H9 (cell line): ENCODE measurements around the gene ADGRB3. TPM values are rescaled to one million over a fixed set of nuclear protein-coding genes. Genes with fewer than 3 reads are reported as not detected.

ENCODE experiments used
- DNase-seq: peaks from one replicate; pipeline ENCODE4 v3.0.0-alpha.2; 2017
- H2AFZ ChIP-seq: one replicate; pipeline ENCODE4 v1.6.1; 2013; ENCODE audit warnings: mild to moderate bottlenecking, low read length, control low read depth, moderate library complexity
- H2AK5ac ChIP-seq: 2 replicates; pipeline ENCODE4 v1.6.1; 2013; ENCODE audit warnings: low read length, control low read depth, mixed read lengths; ENCODE audit not compliant: insufficient read length
- H2BK120ac ChIP-seq: one replicate; pipeline ENCODE4 v1.6.1; 2013; ENCODE audit warnings: low read depth, mild to moderate bottlenecking, low read length, control low read depth, inconsistent platforms; ENCODE audit not compliant: poor library complexity, severe bottlenecking
- H2BK12ac ChIP-seq: 2 replicates; pipeline ENCODE4 v1.6.1; 2013; ENCODE audit warnings: low read length, control low read depth, mixed read lengths, low read depth; ENCODE audit not compliant: insufficient read length
- H2BK15ac ChIP-seq: 2 replicates; pipeline ENCODE4 v1.6.1; 2013; ENCODE audit warnings: low read depth, low read length, control low read depth
- H2BK20ac ChIP-seq: one replicate; pipeline ENCODE4 v1.6.1; 2013; ENCODE audit warnings: low read depth, mild to moderate bottlenecking, low read length, control low read depth, inconsistent platforms; ENCODE audit not compliant: poor library complexity, severe bottlenecking
- H2BK5ac ChIP-seq: 2 replicates; pipeline ENCODE4 v1.6.1; 2013; ENCODE audit warnings: low read length, control low read depth, mixed read lengths; ENCODE audit not compliant: insufficient read length
- H3K14ac ChIP-seq: 2 replicates; pipeline ENCODE4 v1.6.1; 2013; ENCODE audit warnings: low read length, control low read depth; ENCODE audit not compliant: insufficient read depth
- H3K18ac ChIP-seq: 2 replicates; pipeline ENCODE4 v1.6.1; 2013; ENCODE audit warnings: low read depth, mild to moderate bottlenecking, mixed read lengths, low read length, control low read depth; ENCODE audit not compliant: insufficient read length
- H3K23ac ChIP-seq: 2 replicates; pipeline ENCODE4 v1.6.1; 2013; ENCODE audit warnings: low read length, control low read depth, mixed read lengths, low read depth; ENCODE audit not compliant: insufficient read length
- H3K23me2 ChIP-seq: 2 replicates; pipeline ENCODE4 v1.6.1; 2013; ENCODE audit warnings: low read depth, mild to moderate bottlenecking, mixed read lengths, low read length, control low read depth; ENCODE audit not compliant: insufficient read length, poor library complexity, severe bottlenecking
- H3K27ac ChIP-seq: 2 replicates; pipeline ENCODE4 v1.5.1; 2013; ENCODE audit warnings: low read length, control low read depth, mixed read lengths, low read depth; ENCODE audit not compliant: insufficient read length
- H3K27me3 ChIP-seq: 2 replicates; pipeline ENCODE4 v1.6.1; 2013; ENCODE audit warnings: low read length, control low read depth, inconsistent platforms; ENCODE audit not compliant: insufficient read depth
- H3K4ac ChIP-seq: 2 replicates; pipeline ENCODE4 v1.6.1; 2013; ENCODE audit warnings: low read depth, mild to moderate bottlenecking, control low read depth, inconsistent platforms, low read length, moderate library complexity
- H3K4me1 ChIP-seq: 2 replicates; pipeline ENCODE4 v1.6.1; 2013; ENCODE audit warnings: low read length, control low read depth, inconsistent platforms; ENCODE audit not compliant: insufficient read depth
- H3K4me2 ChIP-seq: 2 replicates; pipeline ENCODE4 v1.6.1; 2013; ENCODE audit warnings: low read length, control low read depth, mixed read lengths; ENCODE audit not compliant: insufficient read length, insufficient read depth
- H3K56ac ChIP-seq: 2 replicates; pipeline ENCODE4 v1.6.1; 2013; ENCODE audit warnings: low read depth, mild to moderate bottlenecking, mixed read lengths, low read length, control low read depth; ENCODE audit not compliant: insufficient read length
- H3K79me1 ChIP-seq: 2 replicates; pipeline ENCODE4 v1.6.1; 2013; ENCODE audit warnings: low read depth, mild to moderate bottlenecking, moderate library complexity, low read length, control low read depth, inconsistent platforms; ENCODE audit not compliant: insufficient read depth, poor library complexity, severe bottlenecking
- H3K79me2 ChIP-seq: 2 replicates; pipeline ENCODE4 v1.6.1; 2013; ENCODE audit warnings: low read length, control low read depth, inconsistent platforms; ENCODE audit not compliant: insufficient read depth
- H3K9ac ChIP-seq: 2 replicates; pipeline ENCODE4 v1.6.1; 2013; ENCODE audit warnings: low read length, control low read depth, mixed read lengths; ENCODE audit not compliant: insufficient read length; ENCODE audit errors: extremely low read depth
- H3K9me3 ChIP-seq: one replicate; pipeline ENCODE4 v1.6.1; 2013; ENCODE audit warnings: low read depth, low read length, inconsistent platforms; ENCODE audit not compliant: control insufficient read depth
- H3T11ph ChIP-seq: one replicate; pipeline ENCODE4 v1.6.1; 2013; ENCODE audit warnings: mild to moderate bottlenecking, low read length, control low read depth, inconsistent platforms
- H4K20me1 ChIP-seq: one replicate; pipeline ENCODE4 v1.6.1; 2013; ENCODE audit not compliant: control insufficient read depth, insufficient read length, insufficient read depth
- H4K5ac ChIP-seq: 2 replicates; pipeline ENCODE4 v1.6.1; 2013; ENCODE audit warnings: low read depth, mild to moderate bottlenecking, mixed read lengths, low read length, control low read depth; ENCODE audit not compliant: insufficient read length
- H4K8ac ChIP-seq: replicated peaks from 2 replicates; pipeline ENCODE4 v1.6.1; 2013; ENCODE audit warnings: low read length, control low read depth, mixed read lengths, low read depth; ENCODE audit not compliant: insufficient read length
- H4K91ac ChIP-seq: 2 replicates; pipeline ENCODE4 v1.6.1; 2013; ENCODE audit warnings: low read depth, mild to moderate bottlenecking, moderate library complexity, mixed read lengths, low read length, control low read depth; ENCODE audit not compliant: insufficient read length
- H3K27ac Mint-ChIP-seq, 3 experiments: 2 replicates in 2 of 3; 3 replicates in 1 of 3; pipeline ENCODE4 v1.8.0; 2020 to 2021; ENCODE audit warnings: mixed read lengths in 3 of 3, mild to moderate bottlenecking in 1 of 3, moderate library complexity in 1 of 3
- H3K27me3 Mint-ChIP-seq: 2 replicates; pipeline ENCODE4 v1.8.0; 2021; ENCODE audit warnings: low read depth, mild to moderate bottlenecking, moderate library complexity, mixed read lengths
- H3K36me3 Mint-ChIP-seq, 3 experiments: 2 replicates in 2 of 3; 3 replicates in 1 of 3; pipeline ENCODE4 v1.8.0; 2020 to 2021; ENCODE audit warnings: low read depth in 3 of 3, mixed read lengths in 3 of 3; ENCODE audit not compliant: insufficient read depth in 1 of 3
- H3K4me1 Mint-ChIP-seq, 2 experiments: 2 replicates each; pipeline ENCODE4 v1.8.0; 2020; ENCODE audit warnings: mixed read lengths in 2 of 2
- H3K4me3 Mint-ChIP-seq, 2 experiments: 2 replicates in 1 of 2; 3 replicates in 1 of 2; pipeline ENCODE4 v1.8.0; 2020 to 2021; ENCODE audit warnings: mild to moderate bottlenecking in 2 of 2, mixed read lengths in 2 of 2, moderate library complexity in 1 of 2
- H3K9me3 Mint-ChIP-seq, 2 experiments: 2 replicates in 1 of 2; 3 replicates in 1 of 2; pipeline ENCODE4 v1.8.0; 2020; ENCODE audit warnings: mild to moderate bottlenecking in 2 of 2, mixed read lengths in 2 of 2, moderate library complexity in 1 of 2
- WGBS: extraction: QIAGEN DNeasy Blood & Tissue Kit; methylation state at CpG from one replicate; pipeline ENCODE4 v1.1.7; 2013; ENCODE audit warnings: missing lambda C conversion rate, low lambda C conversion rate, mixed read lengths; ENCODE audit not compliant: insufficient read length; ENCODE audit errors: extremely low coverage; 5-methylcytosine and 5-hydroxymethylcytosine counted together
- total RNA-seq: library from RNA; stranded (reverse); gene quantifications from 2 replicates; pipeline ENCODE4 v1.2.1, GENCODE V29; 2021
- TF ChIP-seq, protein P1 (sequence below): fragments of 200-600 bp; sonication (generic); conservative IDR thresholded peaks from 3 replicates; pipeline ENCODE4 v1.8.0; 2021; ENCODE audit warnings: antibody characterized with exemption, mild to moderate bottlenecking

Gene ADGRB3
- total RNA-seq, 1 experiment from 2014 or later, result 0.37 TPM

GRCh38 chr6:68722891-68723527 lies 87.9 kb downstream of the ADGRB3 start:
- Mint-ChIP-seq H3K36me3 (no peaks in the 10 kb centered on the region), H3K27ac (no peak overlapping the region), H3K27me3 (no peaks in the 10 kb centered on the region), H3K4me3 (no peak overlapping the region), H3K9me3 (no peaks in the 10 kb centered on the region), H3K4me1 (no peaks in the 10 kb centered on the region)
- no peak overlapping the region for H3K4me2 ChIP-seq
- H3K4me1 ChIP-seq, result no peaks in the 10 kb centered on the region
- H3K56ac ChIP-seq, result no peak overlapping the region
- no peak overlapping the region for H2AK5ac ChIP-seq
- H2BK15ac ChIP-seq, result no peak overlapping the region
- no peak overlapping the region for H3K23ac ChIP-seq
- H2AFZ ChIP-seq, result no peak overlapping the region
- no peak overlapping the region for H3K27ac ChIP-seq
- no peak overlapping the region for H2BK120ac ChIP-seq
- no peak overlapping the region for H3T11ph ChIP-seq
- no peak overlapping the region for H3K14ac ChIP-seq
- no peak overlapping the region for H4K91ac ChIP-seq
- H3K79me2 ChIP-seq, result no peaks in the 10 kb centered on the region
- no peak overlapping the region for H4K5ac ChIP-seq
- no peaks in the 10 kb centered on the region for H4K20me1 ChIP-seq
- no CpG with 5 or more reads among the region's 2 CpGs for WGBS
- H3K23me2 ChIP-seq, result no peaks in the 10 kb centered on the region
- TF ChIP-seq, protein P1, sequence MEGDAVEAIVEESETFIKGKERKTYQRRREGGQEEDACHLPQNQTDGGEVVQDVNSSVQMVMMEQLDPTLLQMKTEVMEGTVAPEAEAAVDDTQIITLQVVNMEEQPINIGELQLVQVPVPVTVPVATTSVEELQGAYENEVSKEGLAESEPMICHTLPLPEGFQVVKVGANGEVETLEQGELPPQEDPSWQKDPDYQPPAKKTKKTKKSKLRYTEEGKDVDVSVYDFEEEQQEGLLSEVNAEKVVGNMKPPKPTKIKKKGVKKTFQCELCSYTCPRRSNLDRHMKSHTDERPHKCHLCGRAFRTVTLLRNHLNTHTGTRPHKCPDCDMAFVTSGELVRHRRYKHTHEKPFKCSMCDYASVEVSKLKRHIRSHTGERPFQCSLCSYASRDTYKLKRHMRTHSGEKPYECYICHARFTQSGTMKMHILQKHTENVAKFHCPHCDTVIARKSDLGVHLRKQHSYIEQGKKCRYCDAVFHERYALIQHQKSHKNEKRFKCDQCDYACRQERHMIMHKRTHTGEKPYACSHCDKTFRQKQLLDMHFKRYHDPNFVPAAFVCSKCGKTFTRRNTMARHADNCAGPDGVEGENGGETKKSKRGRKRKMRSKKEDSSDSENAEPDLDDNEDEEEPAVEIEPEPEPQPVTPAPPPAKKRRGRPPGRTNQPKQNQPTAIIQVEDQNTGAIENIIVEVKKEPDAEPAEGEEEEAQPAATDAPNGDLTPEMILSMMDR, result no peak
- H4K8ac ChIP-seq, result no peak overlapping the region
- no peak overlapping the region for H3K18ac ChIP-seq
- H2BK12ac ChIP-seq, result no peak overlapping the region
- no peak for DNase-seq
- no peaks in the 10 kb centered on the region for H3K9me3 ChIP-seq
- H2BK20ac ChIP-seq, result no peak overlapping the region
- no peak overlapping the region for H3K4ac ChIP-seq
- no peak overlapping the region for H3K9ac ChIP-seq
- H3K79me1 ChIP-seq, result no peaks in the 10 kb centered on the region
- no peak overlapping the region for H2BK5ac ChIP-seq
- H3K27me3 ChIP-seq, result no peaks in the 10 kb centered on the region
